Fibroblast of skin of left quadriceps (primary cell): ENCODE measurements around the gene PIN1.
"Not testable (repeated sequence)": the region's sequence is repeated elsewhere in the genome, so short reads cannot be mapped to it uniquely, and the experiment has no call there.

Experiments used
- DNase-seq, 2 experiments: peaks; one replicate each; pipeline ENCODE4 v3.0.0-alpha.2; 2013; ENCODE audit warnings: low read depth in 2 of 2

The PIN1 gene

DNA sequence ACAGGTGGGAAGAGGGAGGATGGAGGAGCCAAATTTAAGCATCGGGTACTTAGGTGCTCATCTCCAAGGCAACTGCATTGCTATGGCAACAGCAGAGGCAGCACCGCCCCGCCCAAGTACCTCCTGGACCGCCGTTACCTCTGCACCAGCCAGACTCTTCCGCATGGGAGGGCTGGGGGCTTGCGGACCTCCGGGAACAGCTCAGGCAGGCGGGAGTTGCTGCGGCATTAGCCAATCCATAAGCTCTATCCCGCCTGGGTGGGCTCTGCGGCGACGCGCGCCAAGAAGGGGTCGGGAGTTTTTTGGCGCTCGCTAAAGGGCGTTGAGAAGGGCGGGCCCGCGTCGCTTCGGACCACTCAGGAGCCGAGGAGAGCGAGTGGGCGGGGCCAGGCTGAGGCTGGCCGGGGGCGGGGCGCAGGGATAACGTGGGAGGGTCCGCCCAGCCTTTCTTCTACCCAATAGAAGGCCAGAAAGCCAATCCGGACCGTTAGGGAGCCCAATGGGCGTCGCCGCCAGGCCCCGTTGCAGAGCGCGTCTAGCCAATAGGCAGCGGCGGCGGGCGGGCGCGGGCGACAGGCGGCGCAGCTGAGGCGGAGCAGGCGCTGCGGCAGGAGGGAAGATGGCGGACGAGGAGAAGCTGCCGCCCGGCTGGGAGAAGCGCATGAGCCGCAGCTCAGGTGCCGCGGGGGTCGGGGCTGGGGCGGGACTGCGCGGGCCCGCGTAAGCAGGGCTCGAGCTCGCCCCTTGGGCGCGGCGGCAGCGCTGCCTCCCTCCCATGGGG is at the start of gene PIN1:
Gene PIN1, plus strand, starts transcription at position 593 of the 781 bp plus-strand sequence. Its CDS starts 27 bp downstream, at position 620.
- peak; percentile 96 to 97 for DNase-seq

DNA sequence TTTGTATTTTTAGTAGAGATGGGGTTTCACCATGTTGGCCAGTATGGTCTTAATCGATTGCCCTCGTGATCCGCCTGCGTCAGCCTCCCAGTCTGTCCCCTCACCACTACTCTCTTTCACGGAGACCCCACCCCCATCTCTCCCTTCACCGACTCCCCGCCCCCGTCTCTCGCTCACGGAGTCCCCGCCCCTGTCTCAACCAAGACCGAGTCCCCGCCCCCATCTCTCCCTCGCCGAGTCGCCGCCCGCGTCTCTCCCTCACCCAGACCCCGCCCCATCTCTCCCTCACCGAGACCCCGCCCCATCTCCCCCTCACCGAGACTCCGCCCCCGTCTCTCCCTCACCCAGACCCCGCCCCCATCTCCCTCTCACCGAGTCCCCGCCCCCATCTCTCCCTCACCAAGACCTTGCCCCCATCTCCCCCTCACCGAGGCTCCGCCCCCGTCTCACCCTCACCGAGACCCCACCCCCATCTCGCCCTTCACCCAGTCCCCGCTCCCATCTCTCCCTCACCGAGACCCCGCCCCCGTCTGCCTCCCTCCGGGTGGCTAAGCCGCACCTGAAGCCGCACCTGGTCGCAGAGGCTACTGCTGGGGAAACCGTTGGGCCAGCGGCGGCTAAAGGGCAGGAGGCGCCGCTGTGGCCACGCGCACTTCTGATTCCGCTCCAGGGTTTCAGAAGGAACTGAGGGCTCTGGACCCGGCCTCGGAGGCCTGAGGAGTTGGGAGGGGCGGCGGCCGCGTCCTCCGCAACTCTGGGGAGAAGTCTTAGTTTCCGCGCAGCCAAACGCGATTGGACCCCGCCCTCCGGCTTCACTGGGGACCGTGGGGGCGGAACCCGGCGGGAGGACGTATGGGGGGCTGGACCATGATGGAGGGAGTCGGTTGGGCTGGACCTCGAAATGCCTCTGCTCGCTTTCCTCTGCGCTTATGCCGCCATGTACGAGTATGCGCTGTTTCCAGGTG is 49.5 kb upstream of the PIN1 start:
- DNase-seq, result peak; percentile 88 to 89

DNA sequence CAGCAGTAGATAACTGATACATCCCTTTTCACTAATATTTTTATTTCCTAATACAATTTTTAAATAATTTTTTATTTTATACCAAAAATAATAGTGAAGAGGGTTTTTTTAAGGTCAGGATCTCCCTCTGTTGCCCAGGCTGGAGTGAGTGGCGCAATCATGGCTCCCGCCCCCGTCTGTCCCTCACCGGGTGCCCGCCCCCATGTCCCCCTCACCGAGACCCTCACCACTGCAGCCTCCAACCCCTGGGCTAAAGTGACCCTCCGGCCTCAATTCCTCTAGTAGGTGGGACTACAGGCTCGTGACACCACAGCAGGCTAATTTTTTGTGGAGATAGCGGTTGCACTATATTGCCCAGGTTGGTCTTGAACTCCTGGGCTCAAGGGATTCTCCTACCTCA is 48.8 kb upstream of the PIN1 start:
- DNase-seq, result no peak

DNA sequence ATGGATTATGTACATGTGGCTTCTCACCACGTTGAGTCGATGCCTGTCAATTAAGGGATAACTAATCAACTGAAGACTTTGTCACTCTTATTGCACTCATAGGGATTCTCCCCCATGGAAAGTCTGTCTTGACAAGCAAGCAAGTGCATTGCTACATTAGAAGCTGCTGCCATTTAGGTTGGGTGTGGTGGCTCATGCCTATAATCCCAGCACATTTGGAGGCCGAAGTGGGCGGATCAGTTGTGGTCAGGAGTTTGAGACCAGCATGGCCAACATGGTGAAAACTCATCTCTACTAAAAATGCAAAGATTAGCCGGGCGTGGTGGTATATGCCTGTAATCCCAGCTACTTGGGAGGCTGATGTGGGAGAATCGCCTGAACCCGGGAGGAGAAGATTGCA is 48.3 kb upstream of the PIN1 start:
- DNase-seq, result no peak

DNA sequence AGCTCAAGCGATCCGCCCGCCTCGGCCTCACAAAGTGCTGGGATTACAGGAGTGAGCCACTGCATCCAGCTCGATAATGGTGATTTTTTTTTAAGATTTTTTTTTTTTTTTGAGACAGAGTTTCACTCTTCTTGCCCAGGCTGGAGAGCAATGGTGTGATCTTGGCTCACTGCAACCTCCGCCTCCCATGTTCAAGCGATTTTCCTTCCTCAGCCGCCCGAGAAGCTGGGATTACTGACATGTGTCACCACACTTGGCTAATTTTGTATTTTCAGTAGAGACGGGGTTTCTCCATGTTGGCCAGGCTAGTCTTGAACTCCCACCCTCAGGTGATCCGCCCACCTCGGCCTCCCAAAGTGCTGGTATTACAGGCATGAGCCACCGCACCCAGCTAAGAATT is 46.5 kb upstream of the PIN1 start:
- DNase-seq, result not testable (repeated sequence)

DNA sequence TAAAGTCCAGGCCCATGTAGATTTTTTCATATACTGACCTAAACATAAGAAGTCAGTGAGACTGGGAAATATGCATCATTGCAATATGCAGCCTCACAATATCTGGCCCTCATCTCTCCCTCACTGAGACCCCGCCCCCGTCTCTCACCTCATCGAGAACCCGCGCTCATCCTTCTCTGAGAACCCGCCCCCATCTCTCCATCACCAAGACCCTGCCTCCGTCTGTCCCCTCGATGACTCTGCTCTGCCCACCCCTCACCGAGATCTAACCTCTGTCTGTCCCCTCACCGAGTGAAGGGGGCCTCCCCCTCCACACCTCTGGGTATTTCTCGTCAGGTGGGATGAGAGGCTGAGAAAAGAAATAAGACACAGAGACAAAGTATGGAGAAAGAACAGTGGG is 46.1 kb upstream of the PIN1 start:
- no peak for DNase-seq

DNA sequence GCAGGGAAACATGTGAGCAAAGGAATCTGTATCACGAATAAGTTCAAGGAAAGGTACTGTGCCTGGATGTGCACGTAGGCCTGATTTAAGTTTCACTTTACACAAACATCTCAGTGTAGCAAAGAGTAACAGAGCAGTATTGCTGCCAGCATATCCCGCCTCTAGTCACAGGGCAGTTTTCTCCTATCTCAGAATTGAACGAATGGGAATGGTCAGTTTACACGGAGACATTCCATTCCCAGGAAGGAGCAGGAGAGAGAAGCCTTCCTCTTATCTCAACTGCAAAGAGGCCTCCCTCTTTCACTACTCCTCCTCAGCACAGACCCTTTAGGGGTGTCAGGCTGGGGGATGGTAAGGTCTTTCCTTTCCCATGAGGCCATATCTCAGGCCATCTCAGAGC is 45.5 kb upstream of the PIN1 start:
- DNase-seq, result not testable (repeated sequence)

DNA sequence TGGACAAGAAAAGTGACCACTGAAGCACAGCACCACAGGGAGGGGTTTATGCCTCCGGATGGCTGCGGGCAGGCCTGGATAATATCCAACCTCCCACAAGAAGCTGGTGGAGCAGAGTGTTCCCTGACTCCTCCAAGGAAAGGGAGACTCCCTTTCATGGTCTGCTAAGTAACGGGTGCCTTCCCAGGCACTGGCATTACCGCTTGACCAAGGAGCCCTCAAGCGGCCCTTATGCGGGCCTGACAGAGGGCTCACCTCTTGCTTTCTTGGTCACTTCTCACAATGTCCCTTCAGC is 44.1 kb upstream of the PIN1 start:
- DNase-seq, result not testable (repeated sequence)

DNA sequence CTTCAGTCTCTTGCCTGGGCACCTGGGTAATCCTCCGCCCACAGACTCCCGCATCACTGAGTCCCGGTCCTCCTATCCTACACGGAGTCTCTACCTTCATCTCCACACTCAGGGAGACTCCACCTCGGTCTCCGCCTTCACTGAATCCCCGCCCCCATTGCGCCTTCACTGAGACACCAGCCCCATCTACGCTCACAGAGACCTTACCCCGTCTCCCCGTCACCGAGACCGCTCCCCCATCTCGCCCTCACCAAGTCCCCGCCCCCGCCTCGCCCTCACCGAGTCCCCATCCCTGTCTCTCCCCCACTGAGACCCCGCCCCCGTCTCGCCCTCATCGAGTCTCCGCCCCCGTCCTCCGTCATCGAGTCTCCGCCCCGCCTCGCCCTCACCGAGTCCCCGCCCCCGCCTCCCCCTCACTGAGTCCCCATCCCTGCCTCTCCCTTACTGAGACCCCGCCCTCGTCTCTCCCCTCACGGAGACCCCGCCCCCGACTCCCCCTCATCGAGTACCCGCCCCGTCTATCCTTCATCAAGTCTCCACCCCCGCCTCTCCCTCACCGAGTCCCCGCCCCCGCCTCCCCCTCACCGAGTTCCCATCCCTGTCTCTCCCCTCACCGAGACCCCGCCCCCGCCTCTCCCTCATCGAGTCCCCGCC is 43.4 kb upstream of the PIN1 start:
- peak; percentile 93 for DNase-seq

DNA sequence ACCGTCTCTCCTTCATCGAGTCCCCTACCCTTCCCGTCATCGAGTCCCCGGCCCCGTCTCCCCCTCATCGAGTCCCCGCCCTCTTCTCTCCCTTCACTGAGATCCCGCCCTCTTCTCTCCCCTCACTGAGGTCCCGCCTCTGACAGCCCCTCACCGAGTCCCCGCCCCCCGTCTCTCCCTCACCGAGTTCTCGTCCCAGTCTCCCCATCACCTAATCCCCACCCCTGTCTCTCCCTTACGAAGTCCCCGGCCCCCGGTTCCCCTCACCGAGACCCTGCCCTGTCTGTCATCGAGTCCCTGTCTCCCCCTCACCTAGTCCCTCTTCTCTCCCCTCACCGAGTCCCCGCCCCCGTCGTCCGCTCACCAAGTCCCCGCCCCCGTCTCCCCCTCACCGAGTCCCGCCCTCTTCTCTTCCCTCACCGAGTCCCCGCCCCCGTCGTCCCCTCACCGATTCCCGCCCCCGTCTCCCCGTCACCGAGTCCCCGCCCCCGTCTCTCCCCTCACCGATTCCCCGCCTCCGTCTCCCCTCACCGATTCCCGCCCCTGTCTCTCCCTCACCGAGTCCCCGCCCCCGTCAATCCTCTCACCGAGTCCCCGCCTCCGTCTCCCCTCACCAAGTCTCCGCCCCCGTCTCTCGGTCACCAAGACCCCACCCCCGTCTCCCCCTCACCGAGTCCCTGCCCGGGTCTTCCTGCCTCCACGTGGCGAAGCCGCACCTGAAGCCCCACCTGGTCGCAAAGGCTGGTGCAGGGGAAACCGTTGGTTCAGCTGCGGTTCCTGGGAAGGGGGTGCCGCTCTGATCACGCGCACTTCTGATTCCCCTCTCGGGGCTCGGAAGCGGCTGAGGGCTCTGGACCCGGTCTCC is 42.7 kb upstream of the PIN1 start:
- peak; percentile 88 to 89 for DNase-seq

DNA sequence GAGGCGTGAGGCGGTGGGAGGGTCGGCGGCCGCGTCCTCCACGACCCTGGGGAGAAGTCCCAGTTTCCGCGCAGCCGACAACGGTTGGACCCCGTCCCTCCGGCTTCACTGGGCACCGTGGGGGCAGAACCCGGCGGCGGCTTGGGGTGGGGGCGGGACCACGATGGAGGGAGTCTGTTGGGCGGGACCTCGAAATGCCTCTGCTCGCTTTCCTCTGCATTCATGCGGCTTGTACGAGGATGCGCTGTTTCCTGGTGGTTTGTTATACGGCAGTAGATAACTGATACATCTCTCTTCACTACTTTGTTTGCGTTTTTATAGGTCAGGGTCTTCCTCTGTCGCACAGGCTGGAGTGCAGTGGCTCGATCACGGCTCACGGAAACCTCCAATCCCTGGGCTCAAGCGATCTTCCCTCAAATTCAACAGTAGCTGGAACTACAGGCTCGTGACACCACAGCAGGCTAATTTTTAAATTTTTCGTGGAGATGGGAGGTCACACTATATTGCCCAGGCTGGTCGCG is 42.0 kb upstream of the PIN1 start:
- DNase-seq, result no peak

DNA sequence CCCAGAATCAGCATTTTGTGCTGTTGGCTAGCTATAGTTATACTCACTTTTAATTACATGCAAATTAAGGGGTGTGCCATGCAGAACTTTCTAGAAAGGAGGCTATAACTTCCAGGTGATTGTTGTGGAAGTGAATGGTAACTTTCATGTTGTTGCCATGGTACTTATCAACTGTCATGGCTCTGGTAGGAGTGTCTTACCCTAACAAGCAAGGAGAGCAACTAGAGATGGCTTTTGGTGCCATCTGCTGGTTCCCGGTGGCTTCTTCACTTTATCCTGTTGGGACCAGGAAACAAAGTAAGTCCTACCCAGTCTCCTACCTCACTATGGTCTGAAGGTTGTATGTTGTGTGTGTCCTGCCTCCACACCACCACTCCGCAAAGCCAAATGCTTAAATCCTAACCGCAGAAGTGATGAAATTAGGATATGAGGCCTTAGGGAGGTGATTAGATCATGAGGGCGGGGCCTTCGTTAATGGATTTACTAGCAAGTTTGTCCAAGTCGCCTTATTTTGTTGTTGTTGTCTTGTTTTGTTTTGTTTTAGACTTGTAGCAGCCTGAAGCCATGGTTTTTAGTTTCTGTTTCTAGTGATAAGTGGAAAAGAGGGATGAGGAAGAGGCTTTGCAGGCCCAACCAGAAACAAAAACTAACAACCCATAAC is 38.9 kb upstream of the PIN1 start:
- DNase-seq, result peak; percentile 68 to 70

DNA sequence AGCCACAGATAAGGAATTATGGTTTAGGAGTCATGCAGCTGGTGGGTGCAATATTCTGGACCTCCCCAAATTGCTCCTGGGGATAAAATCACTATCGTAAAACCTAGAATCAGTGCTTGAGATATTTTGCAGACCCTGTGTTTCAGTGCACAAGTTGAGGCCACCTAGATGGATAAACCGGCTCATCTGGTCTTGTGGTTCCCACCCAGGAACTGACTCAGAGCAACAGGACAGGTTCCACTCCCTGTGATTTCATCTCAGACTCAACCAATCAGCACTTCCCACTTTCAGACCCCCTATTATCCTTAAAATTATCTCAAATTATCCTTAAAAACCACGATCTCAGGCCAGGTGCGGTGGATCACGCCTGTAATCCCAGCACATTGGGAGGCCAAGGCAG is 37.2 kb upstream of the PIN1 start:
- DNase-seq, result no peak

DNA sequence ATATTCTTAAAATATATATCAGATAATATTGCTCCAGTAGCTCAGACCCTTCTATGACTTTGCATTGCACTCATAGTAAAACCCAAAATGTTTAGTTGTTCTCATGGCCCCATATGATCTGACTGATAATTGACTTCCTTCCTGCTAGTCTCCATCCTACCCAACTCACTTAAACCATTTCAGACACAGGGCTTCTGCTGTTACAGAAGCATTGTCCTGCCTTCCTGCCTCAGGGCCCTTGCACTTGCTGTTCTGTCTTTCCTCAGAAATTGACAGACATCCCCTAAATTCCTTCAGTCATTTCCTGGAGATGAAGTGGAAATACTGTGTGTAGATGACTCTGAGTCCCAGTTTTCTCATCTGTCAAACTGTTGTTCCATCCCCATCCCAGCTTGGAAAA is 36.0 kb upstream of the PIN1 start:
- DNase-seq, result no peak

DNA sequence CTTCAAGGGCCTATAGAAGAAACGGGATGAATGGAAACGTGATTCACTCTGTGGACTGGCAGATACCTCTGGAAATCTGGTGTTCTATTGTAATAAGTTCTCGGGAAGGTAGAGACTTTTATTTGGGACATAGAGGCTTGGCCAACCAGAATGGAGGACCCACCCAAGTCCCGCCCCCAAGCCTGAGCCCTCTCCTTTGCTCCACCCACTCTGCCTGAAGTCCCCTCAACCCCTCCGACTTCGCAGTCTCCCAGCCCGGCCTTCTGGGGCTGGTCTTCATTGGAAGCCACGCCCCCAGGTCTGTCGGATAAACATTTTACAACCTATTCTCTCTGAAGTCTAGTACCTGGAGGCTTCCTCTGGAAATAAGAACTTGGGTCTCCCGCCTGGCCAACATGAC is 33.1 kb upstream of the PIN1 start:
- DNase-seq, result no peak

DNA sequence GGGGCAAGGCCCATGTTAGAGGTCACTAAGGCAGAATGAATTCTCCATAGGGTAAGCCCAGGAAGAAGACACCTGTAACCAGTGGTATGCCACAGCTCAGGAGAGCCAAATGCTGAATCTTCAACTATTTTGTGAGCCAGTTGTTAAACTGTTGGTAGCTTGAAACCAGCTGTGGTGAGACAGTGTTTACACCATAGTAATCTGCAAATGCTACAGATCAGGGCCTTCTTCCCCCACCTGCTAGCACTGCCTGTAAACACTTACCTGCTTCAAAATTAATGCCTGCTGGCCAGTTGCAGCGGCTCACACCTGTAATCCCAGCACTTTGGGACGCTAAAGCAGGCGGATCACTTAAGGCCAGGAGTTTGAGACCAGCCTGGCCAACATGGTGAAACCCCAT is 28.3 kb upstream of the PIN1 start:
- DNase-seq, result no peak

DNA sequence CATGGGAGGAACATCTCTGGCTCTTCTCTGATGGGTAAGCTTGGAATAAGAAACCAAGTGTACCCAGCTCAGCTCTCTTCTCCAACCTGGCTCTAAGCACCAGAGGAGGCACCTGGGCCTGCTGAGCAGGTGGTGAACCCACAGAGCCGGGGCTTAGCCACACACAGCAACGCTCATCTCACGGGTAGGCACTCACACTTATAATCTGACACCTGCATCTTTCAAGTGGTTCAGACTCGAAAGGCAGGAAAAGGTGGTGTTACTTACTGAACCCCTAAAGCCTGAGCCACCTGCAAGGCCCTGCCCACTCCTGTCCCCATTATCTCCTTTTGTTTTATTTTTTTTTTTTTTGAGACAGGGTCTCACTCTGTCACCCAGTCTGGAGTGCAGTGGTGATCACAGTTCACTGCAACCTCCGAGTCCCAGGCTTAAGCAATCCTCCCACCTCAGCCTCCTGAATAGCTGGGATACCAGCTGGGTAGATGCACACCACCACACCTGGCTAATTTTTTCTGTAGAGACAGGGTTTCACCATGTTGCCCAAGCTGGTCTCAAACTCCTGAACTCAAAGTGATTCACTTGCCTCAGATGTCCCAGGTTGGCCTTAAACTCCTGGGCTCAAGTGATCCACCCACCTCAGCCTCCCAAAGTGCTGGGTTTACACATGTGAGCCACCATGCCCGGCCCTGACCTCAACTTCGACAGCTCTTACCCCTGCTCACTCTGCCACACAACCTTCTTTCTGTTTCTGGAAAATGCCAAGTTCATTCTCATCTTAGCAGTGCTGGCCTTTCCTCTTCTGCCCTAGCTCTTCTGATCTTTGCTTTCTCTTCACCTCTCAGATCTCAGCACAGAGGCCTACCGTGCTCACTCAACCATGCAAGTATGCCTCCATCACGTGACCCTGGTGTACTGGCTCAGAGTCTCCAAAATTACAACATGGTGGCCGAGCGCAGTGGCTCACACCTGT is 26.0 kb upstream of the PIN1 start:
- no peak for DNase-seq

DNA sequence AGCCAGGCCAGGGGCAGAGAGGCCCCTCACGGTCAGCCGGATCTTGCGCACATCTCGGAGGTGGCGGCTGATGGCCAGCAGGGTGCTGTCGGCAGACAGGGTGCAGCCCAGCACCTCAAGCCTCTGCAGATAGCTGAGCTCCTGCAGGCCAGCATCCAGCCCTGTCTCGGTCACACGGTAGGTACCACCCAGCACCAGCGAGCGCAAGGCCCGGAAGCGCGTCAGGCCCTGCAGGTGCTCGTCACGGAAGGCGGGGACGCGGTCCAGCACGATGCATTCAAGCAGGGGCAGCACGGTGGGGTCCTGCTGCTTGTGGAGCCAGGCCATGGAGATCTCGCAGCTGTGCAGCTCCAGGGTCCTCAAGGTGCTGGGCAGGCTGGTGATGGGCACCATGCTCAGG is 24.0 kb upstream of the PIN1 start:
- no peak for DNase-seq

DNA sequence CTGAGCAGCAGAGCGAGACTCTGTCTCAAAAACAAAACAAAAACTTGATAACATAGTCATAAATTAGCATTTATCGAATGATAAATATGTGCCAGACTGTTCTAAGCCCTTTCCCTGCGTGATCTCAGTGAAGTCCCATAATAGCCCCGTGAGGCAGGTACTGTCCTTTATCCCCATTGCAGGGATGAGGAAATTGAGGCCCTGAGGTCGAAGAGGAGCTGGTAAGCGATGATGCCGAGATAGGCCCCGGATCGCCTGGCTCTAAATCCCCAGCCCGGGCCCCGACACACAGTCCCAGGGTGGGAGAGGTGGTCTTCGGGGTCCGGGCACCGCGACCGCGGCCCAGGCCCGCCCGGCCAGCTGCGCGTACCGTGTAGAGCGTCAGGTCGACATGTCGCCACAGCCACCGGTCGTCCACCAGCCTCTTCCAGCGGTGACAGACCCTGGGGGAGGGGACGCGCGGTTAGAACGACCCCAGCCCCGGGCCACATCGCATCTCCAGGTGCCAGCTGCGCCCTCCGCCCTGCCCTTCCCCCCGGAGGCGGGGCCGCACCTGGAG is 16.9 kb upstream of the PIN1 start:
- DNase-seq, result no peak
